ENCODE measurements around the gene SEC22C.

- TF ChIP-seq, protein P1, sequence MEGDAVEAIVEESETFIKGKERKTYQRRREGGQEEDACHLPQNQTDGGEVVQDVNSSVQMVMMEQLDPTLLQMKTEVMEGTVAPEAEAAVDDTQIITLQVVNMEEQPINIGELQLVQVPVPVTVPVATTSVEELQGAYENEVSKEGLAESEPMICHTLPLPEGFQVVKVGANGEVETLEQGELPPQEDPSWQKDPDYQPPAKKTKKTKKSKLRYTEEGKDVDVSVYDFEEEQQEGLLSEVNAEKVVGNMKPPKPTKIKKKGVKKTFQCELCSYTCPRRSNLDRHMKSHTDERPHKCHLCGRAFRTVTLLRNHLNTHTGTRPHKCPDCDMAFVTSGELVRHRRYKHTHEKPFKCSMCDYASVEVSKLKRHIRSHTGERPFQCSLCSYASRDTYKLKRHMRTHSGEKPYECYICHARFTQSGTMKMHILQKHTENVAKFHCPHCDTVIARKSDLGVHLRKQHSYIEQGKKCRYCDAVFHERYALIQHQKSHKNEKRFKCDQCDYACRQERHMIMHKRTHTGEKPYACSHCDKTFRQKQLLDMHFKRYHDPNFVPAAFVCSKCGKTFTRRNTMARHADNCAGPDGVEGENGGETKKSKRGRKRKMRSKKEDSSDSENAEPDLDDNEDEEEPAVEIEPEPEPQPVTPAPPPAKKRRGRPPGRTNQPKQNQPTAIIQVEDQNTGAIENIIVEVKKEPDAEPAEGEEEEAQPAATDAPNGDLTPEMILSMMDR (IDR thresholded peaks at IDR 0.05) = no peak
- TF ChIP-seq POLR2A (IDR thresholded peaks at IDR 0.05) = no peak
- TF ChIP-seq POLR2AphosphoS5 (IDR thresholded peaks at IDR 0.05) = no peak
These were observed 51.7 kb downstream of the SEC22C start for GRCh38 chr3:42530073-42530472.

Data from prostate gland (tissue), 2 donors.